Caco-2 (cell line): ENCODE measurements around the gene TLE2. TPM values are rescaled to one million over a fixed set of nuclear protein-coding genes. Genes with fewer than 3 reads are reported as not detected.

Experiments used
- BruUV-seq: library from RNA; stranded (reverse); fragments of 400-500 nt; replicated peaks from 2 replicates; lab custom pipeline; 2021; lab: Mats Ljungman, UMichigan
- CTCF ChIA-PET: fragments of 300-600 bp; sonication (Branson Sonifier 250); formaldehyde crosslinking; loops from one replicate; lab custom pipeline; 2022; ENCODE audit warnings: antibody characterized with exemption; lab: Charles Lee
- POLR2A ChIA-PET: fragments of 300-600 bp; sonication (Branson Sonifier 250); formaldehyde crosslinking; loops from one replicate; lab custom pipeline; 2022; ENCODE audit warnings: antibody characterized with exemption; lab: Charles Lee
- DNase-seq, 2 experiments: peaks; one replicate each; pipeline versions ENCODE4 v3.0.0 to v3.0.0-alpha.2; 2020 to 2022
- H3K27me3 ChIP-seq: replicated peaks from 2 replicates; pipeline ENCODE4 v1.6.0; 2011; ENCODE audit warnings: low read length; ENCODE audit not compliant: control insufficient read depth, insufficient read depth
- H3K36me3 ChIP-seq: 2 replicates; pipeline ENCODE4 v1.5.1; 2011; ENCODE audit warnings: low read length; ENCODE audit not compliant: control insufficient read depth, insufficient read depth
- H3K4me1 ChIP-seq: fragments of 250-450 bp; sonication (Bioruptor Pico); 2 replicates; pipeline ENCODE4 v1.5.1; 2020; ENCODE audit warnings: mild to moderate bottlenecking
- H3K4me3 ChIP-seq: 2 replicates; pipeline ENCODE4 v1.5.1; 2011; ENCODE audit warnings: low read depth, mild to moderate bottlenecking, control low read depth, low read length
- H3K9me3 ChIP-seq: fragments of 250-450 bp; sonication (Bioruptor Pico); 2 replicates; pipeline ENCODE4 v1.5.1; 2020; ENCODE audit warnings: mild to moderate bottlenecking, moderate library complexity
- H3K27ac Mint-ChIP-seq: one replicate; pipeline ENCODE4 v1.8.0; 2022; ENCODE audit warnings: mixed read lengths; ENCODE audit not compliant: unreplicated experiment
- H3K27me3 Mint-ChIP-seq: one replicate; pipeline ENCODE4 v1.8.0; 2022; ENCODE audit warnings: mixed read lengths; ENCODE audit not compliant: insufficient read depth, unreplicated experiment
- H3K36me3 Mint-ChIP-seq: one replicate; pipeline ENCODE4 v1.8.0; 2022; ENCODE audit warnings: mild to moderate bottlenecking, mixed read lengths; ENCODE audit not compliant: insufficient read depth, unreplicated experiment
- H3K4me1 Mint-ChIP-seq: one replicate; pipeline ENCODE4 v1.8.0; 2022; ENCODE audit warnings: low read depth, mixed read lengths; ENCODE audit not compliant: unreplicated experiment
- H3K4me3 Mint-ChIP-seq: one replicate; pipeline ENCODE4 v1.8.0; 2022; ENCODE audit warnings: mild to moderate bottlenecking, moderate library complexity, mixed read lengths; ENCODE audit not compliant: unreplicated experiment
- H3K9me3 Mint-ChIP-seq: one replicate; pipeline ENCODE4 v1.8.0; 2022; ENCODE audit warnings: mixed read lengths; ENCODE audit not compliant: unreplicated experiment
- CTCF ChIP-seq, 2 experiments: fragments of 200-600 bp in 1 of 2; IDR thresholded peaks; 1 replicate in 1 of 2; 2 replicates in 1 of 2; pipeline versions ENCODE4 v1.5.1 to v1.8.0; 2011 to 2022; ENCODE audit warnings: antibody characterized with exemption in 1 of 2, control low read depth in 1 of 2, inconsistent platforms in 1 of 2, low read depth in 1 of 2, low read length in 1 of 2, mild to moderate bottlenecking in 1 of 2, moderate library complexity in 1 of 2; ENCODE audit not compliant: insufficient read depth in 1 of 2, severe bottlenecking in 1 of 2, unreplicated experiment in 1 of 2
- intact Hi-C: fragments of 100-400 bp; cut with micrococcal nuclease; formaldehyde crosslinking; loops from one replicate; pipeline ENCODE4 v1.10.0; 2022; ENCODE audit not compliant: unreplicated experiment
- total RNA-seq: library from RNA; stranded (reverse); gene quantifications from 2 replicates; pipeline ENCODE4 v1.2.3, GENCODE V29; 2022

Gene TLE2
- total RNA-seq, 1 experiment from 2014 or later, result 31.3 TPM

GRCh38 chr19:3025549-3025886 lies 3.6 kb downstream of the TLE2 start:
- Histone ChIP-seq H3K4me1 (peaks cover 3% of the 10 kb centered on the region), H3K27me3 (no peaks in the 10 kb centered on the region), H3K9me3 (no peaks in the 10 kb centered on the region), H3K4me3 (no peak overlapping the region), H3K36me3 (no peaks in the 10 kb centered on the region)
- TF ChIP-seq CTCF (IDR thresholded peaks at IDR 0.05; ENCODE audit: insufficient read depth in 1 of 2, low read depth in 1 of 2, low read length in 1 of 2, severe bottlenecking in 1 of 2, unreplicated experiment in 1 of 2), result no peak
- Mint-ChIP-seq H3K4me3 (no peak overlapping the region), H3K27me3 (no peaks in the 10 kb centered on the region), H3K36me3 (peaks cover 4% of the 10 kb centered on the region), H3K9me3 (no peaks in the 10 kb centered on the region), H3K4me1 (peaks cover 20% of the 10 kb centered on the region), H3K27ac (no peak overlapping the region)
- intact Hi-C loops, result no loop called here
- BruUV-seq, result no TSS peak
- no peak for DNase-seq
- ChIA-PET CTCF (no interaction called here), POLR2A (no interaction called here)

- Histone ChIP-seq H3K36me3 (no peaks in the 10 kb centered on the region), H3K4me3 (no peak overlapping the region), H3K4me1 (no peaks in the 10 kb centered on the region; the same call in 1 of the 2 replicates), H3K27me3 (no peaks in the 10 kb centered on the region), H3K9me3 (no peaks in the 10 kb centered on the region)
- no TSS peak for BruUV-seq
- H3K27ac Mint-ChIP-seq, result no peak overlapping the region
- H3K36me3 Mint-ChIP-seq, result peaks cover 4% of the 10 kb centered on the region
- no peaks in the 10 kb centered on the region for H3K9me3 Mint-ChIP-seq
- DNase-seq, result no peak
- ChIA-PET POLR2A (no interaction called here), CTCF (interaction anchor here (0.7 kb wide), 1 partner anchor 74 kb away, joined by 4 read pairs; no protein-coding TSS in a partner anchor)
- no peak for TF ChIP-seq CTCF (IDR thresholded peaks at IDR 0.05; ENCODE audit: insufficient read depth in 1 of 2, low read depth in 1 of 2, low read length in 1 of 2, severe bottlenecking in 1 of 2, unreplicated experiment in 1 of 2)
- H3K27me3 Mint-ChIP-seq, result no peaks in the 10 kb centered on the region
- intact Hi-C loops, result no loop called here
- H3K4me1 Mint-ChIP-seq, result peaks cover 14% of the 10 kb centered on the region
- no peak overlapping the region for H3K4me3 Mint-ChIP-seq
Observed at GRCh38 chr19:3024870-3025548, 4.1 kb downstream of the TLE2 start.

GRCh38 chr19:3024509-3024869 lies 4.6 kb downstream of the TLE2 start:
- Histone ChIP-seq H3K9me3 (no peaks in the 10 kb centered on the region), H3K27me3 (no peaks in the 10 kb centered on the region), H3K36me3 (no peaks in the 10 kb centered on the region), H3K4me3 (no peak overlapping the region), H3K4me1 (no peaks in the 10 kb centered on the region; the same call in 1 of the 2 replicates)
- Mint-ChIP-seq H3K9me3 (no peaks in the 10 kb centered on the region), H3K4me1 (peaks cover 12% of the 10 kb centered on the region), H3K4me3 (no peak overlapping the region), H3K27me3 (no peaks in the 10 kb centered on the region), H3K27ac (no peak overlapping the region), H3K36me3 (no peaks in the 10 kb centered on the region)
- no TSS peak for BruUV-seq
- DNase-seq, result no peak
- ChIA-PET POLR2A (no interaction called here), CTCF (interaction anchor here (0.7 kb wide), 1 partner anchor 74 kb away, joined by 4 read pairs; no protein-coding TSS in a partner anchor)
- no peak for TF ChIP-seq CTCF (IDR thresholded peaks at IDR 0.05; ENCODE audit: insufficient read depth in 1 of 2, low read depth in 1 of 2, low read length in 1 of 2, severe bottlenecking in 1 of 2, unreplicated experiment in 1 of 2)
- intact Hi-C loops, result no loop called here
